ENCODE data around the gene ABCC4. TPM values are rescaled to one million over a fixed set of nuclear protein-coding genes. Genes with fewer than 3 reads are reported as not detected.
"Not testable (repeated sequence)": the region's sequence is repeated elsewhere in the genome, so short reads cannot be mapped to it uniquely, and the experiment has no call there.

ABCC4 gene
- total RNA-seq, 1 donor from 2014 or later, result 21.8 TPM

- TF ChIP-seq, protein P1, sequence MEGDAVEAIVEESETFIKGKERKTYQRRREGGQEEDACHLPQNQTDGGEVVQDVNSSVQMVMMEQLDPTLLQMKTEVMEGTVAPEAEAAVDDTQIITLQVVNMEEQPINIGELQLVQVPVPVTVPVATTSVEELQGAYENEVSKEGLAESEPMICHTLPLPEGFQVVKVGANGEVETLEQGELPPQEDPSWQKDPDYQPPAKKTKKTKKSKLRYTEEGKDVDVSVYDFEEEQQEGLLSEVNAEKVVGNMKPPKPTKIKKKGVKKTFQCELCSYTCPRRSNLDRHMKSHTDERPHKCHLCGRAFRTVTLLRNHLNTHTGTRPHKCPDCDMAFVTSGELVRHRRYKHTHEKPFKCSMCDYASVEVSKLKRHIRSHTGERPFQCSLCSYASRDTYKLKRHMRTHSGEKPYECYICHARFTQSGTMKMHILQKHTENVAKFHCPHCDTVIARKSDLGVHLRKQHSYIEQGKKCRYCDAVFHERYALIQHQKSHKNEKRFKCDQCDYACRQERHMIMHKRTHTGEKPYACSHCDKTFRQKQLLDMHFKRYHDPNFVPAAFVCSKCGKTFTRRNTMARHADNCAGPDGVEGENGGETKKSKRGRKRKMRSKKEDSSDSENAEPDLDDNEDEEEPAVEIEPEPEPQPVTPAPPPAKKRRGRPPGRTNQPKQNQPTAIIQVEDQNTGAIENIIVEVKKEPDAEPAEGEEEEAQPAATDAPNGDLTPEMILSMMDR (conservative IDR thresholded peaks at IDR 0.05), result peak; percentile 64
- H3K4me3 Mint-ChIP-seq, result peak overlapping the region; percentile 61
- DNase-seq (ENCODE audit: low read depth, low spot score), result peak; percentile 23
- H3K27me3 Mint-ChIP-seq (ENCODE audit: low read depth), result no peaks in the 10 kb centered on the region
- H3K36me3 Mint-ChIP-seq (ENCODE audit: low read depth), result no peaks in the 10 kb centered on the region
- peaks cover 20% of the 10 kb centered on the region for H3K4me1 Mint-ChIP-seq
- no peak overlapping the region for H3K27ac Mint-ChIP-seq (ENCODE audit: unreplicated experiment)
- no peaks in the 10 kb centered on the region for H3K9me3 Mint-ChIP-seq
Measured at GRCh38 chr13:95296326-95296925, 4.8 kb downstream of the ABCC4 start.

DNA sequence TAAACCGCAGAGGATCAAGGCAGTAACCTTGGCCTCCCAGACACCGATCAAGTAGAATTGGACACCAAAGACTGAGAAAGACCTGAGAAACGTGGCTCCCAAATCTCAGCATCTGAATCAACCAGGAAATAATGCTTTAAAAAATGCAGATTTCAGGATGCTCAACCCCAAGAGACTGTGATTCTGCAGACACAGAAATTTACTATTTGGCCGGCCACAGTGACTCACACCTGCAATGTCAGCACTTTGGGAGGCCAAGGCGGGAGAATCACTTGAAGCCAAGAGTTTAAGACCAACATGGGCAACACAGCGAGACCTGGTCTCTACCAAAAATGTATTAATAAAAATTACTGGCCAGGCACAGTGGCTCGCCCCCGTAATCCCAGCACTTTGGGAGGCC is 6.2 kb downstream of the ABCC4 start:
- Mint-ChIP-seq H3K36me3 (ENCODE audit: low read depth) (no peaks in the 10 kb centered on the region), H3K4me3 (peak overlapping the region; percentile 47), H3K27ac (ENCODE audit: unreplicated experiment) (no peak overlapping the region), H3K9me3 (no peaks in the 10 kb centered on the region), H3K4me1 (peaks cover 13% of the 10 kb centered on the region), H3K27me3 (ENCODE audit: low read depth) (no peaks in the 10 kb centered on the region)
- DNase-seq (ENCODE audit: low read depth, low spot score), result no peak
- TF ChIP-seq, protein P1 (conservative IDR thresholded peaks at IDR 0.05), result no peak

DNA sequence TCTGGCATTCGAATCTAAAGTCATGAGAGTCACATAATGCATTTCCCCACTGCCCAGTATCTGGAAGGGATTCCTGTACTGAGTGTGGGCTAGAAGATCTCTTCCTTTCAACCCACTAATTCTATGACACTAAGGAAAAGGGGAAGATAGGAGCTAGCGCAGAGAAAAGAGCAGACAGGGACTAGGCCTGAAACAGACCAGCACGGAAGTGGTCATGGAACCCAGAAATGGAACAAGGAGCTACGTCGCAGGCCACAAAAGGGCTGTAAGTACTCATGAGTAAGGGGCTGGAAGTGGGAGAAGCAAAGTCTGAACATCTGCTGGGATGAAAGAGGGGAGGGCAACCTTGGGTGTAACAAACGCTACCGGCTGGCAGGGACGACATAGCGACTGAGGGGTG is 8.6 kb downstream of the ABCC4 start:
- TF ChIP-seq, protein P1 (conservative IDR thresholded peaks at IDR 0.05), result no peak

GRCh38 chr13:95289901-95290300 is 11.3 kb downstream of the ABCC4 start:
- not testable (repeated sequence) for H3K27ac Mint-ChIP-seq (ENCODE audit: unreplicated experiment); H3K9me3 Mint-ChIP-seq; H3K4me1 Mint-ChIP-seq; DNase-seq (ENCODE audit: low read depth, low spot score); H3K36me3 Mint-ChIP-seq (ENCODE audit: low read depth); H3K27me3 Mint-ChIP-seq (ENCODE audit: low read depth)
- peak overlapping the region; percentile 27 for H3K4me3 Mint-ChIP-seq

More for the DNA sequence above, 8.6 kb downstream of the ABCC4 start:
- no peaks in the 10 kb centered on the region for H3K9me3 Mint-ChIP-seq
- H3K27ac Mint-ChIP-seq (ENCODE audit: unreplicated experiment), result peak overlapping the region; percentile 3
- no peak overlapping the region for H3K4me3 Mint-ChIP-seq
- no peaks in the 10 kb centered on the region for H3K36me3 Mint-ChIP-seq (ENCODE audit: low read depth)
- H3K27me3 Mint-ChIP-seq (ENCODE audit: low read depth), result no peaks in the 10 kb centered on the region
- no peak for DNase-seq (ENCODE audit: low read depth, low spot score)
- peaks cover 5% of the 10 kb centered on the region for H3K4me1 Mint-ChIP-seq

- H3K4me1 Mint-ChIP-seq, result no peaks in the 10 kb centered on the region
- no peaks in the 10 kb centered on the region for H3K36me3 Mint-ChIP-seq (ENCODE audit: low read depth)
Measured at GRCh38 chr13:95289020-95289444, 12.2 kb downstream of the ABCC4 start.

GRCh38 chr13:95284436-95284835 is 16.8 kb downstream of the ABCC4 start:
- Mint-ChIP-seq H3K4me1 (peaks cover 8% of the 10 kb centered on the region), H3K4me3 (no peak overlapping the region), H3K27ac (ENCODE audit: unreplicated experiment) (no peak overlapping the region)

More at GRCh38 chr13:95289020-95289444, 12.2 kb downstream of the ABCC4 start:
- Mint-ChIP-seq H3K4me3 (no peak overlapping the region), H3K9me3 (no peaks in the 10 kb centered on the region), H3K27me3 (ENCODE audit: low read depth) (no peaks in the 10 kb centered on the region), H3K27ac (ENCODE audit: unreplicated experiment) (no peak overlapping the region)
- TF ChIP-seq, protein P1 (conservative IDR thresholded peaks at IDR 0.05), result no peak
- no peak for DNase-seq (ENCODE audit: low read depth, low spot score)

More at GRCh38 chr13:95284436-95284835, 16.8 kb downstream of the ABCC4 start:
- no peak for DNase-seq (ENCODE audit: low read depth, low spot score)
- Mint-ChIP-seq H3K36me3 (ENCODE audit: low read depth) (no peaks in the 10 kb centered on the region), H3K27me3 (ENCODE audit: low read depth) (no peaks in the 10 kb centered on the region), H3K9me3 (no peaks in the 10 kb centered on the region)
- TF ChIP-seq, protein P1 (conservative IDR thresholded peaks at IDR 0.05), result no peak
